Lung (tissue), 12 donors: ENCODE measurements around the gene COL4A1. TPM values are rescaled to one million over a fixed set of nuclear protein-coding genes. Genes with fewer than 3 reads are reported as not detected.

Source experiments
- ATAC-seq: fragments of 200-7000 bp; cut with Tn5 transposase; one replicate; pipeline ENCODE4 v1.9.1; 2020; ENCODE audit warnings: moderate number of reproducible peaks; ENCODE audit not compliant: insufficient read depth, low FRiP score
- DNase-seq, 3 donors: peaks; one replicate each; pipeline ENCODE4 v3.0.0-alpha.2; 2013 to 2017
- H3K27ac ChIP-seq, 2 donors: one replicate each; pipeline ENCODE4 v1.5.1; 2013; ENCODE audit warnings: mild to moderate bottlenecking in 2 of 2, moderate library complexity in 2 of 2, control low read depth in 1 of 2, inconsistent platforms in 1 of 2, low read depth in 1 of 2, low read length in 1 of 2
- H3K27me3 ChIP-seq, 3 donors: one replicate each; pipeline ENCODE4 v1.5.1; 2013; ENCODE audit warnings: low read length in 2 of 3; ENCODE audit not compliant: control insufficient read depth in 3 of 3, insufficient read depth in 3 of 3
- H3K36me3 ChIP-seq, 4 donors: one replicate each; pipeline ENCODE4 v1.5.1; 2013; ENCODE audit warnings: low read length in 4 of 4, mild to moderate bottlenecking in 1 of 4, moderate library complexity in 1 of 4; ENCODE audit not compliant: control insufficient read depth in 4 of 4, insufficient read depth in 4 of 4
- H3K4me1 ChIP-seq, 5 donors: one replicate each; pipeline ENCODE4 v1.5.1; 2013; ENCODE audit warnings: low read length in 5 of 5, mild to moderate bottlenecking in 2 of 5, moderate library complexity in 1 of 5; ENCODE audit not compliant: control insufficient read depth in 5 of 5, insufficient read depth in 5 of 5
- H3K4me3 ChIP-seq: one replicate; pipeline ENCODE4 v1.5.1; 2013; ENCODE audit warnings: mild to moderate bottlenecking, control low read depth, moderate library complexity
- H3K9ac ChIP-seq, 2 donors: one replicate each; pipeline ENCODE4 v1.5.1; 2013; ENCODE audit warnings: low read length in 2 of 2, control low read depth in 1 of 2; ENCODE audit not compliant: insufficient read depth in 1 of 2
- H3K9me3 ChIP-seq, 4 donors: one replicate each; pipeline ENCODE4 v1.5.1; 2013; ENCODE audit warnings: low read length in 3 of 4, mild to moderate bottlenecking in 1 of 4, moderate library complexity in 1 of 4; ENCODE audit not compliant: control insufficient read depth in 4 of 4, insufficient read depth in 3 of 4
- WGBS, 2 donors: extraction: QIAGEN DNeasy Blood & Tissue Kit; methylation state at CpG; one replicate each; pipeline ENCODE4 v1.1.7; 2013; 5-methylcytosine and 5-hydroxymethylcytosine counted together
- polyA plus RNA-seq, 2 donors: library from polyadenylated mRNA; stranded (reverse); fragments of 200-250 nt; gene quantifications; one replicate each; pipeline ENCODE4 v1.2.1, GENCODE V29; 2013
- total RNA-seq, 2 donors: library from RNA; depleted of rRNA in 1 of 2; stranded (reverse); fragments of >200 nt in 1 of 2; gene quantifications; one replicate each; pipeline ENCODE4 v1.2.1, GENCODE V29; 2014 to 2021
- TF ChIP-seq, protein P1 (sequence below): IDR thresholded peaks from 2 replicates; pipeline ENCODE4 v1.5.1; 2012; ENCODE audit warnings: mild to moderate bottlenecking; ENCODE audit errors: control extremely low read depth, extremely low read depth
- donor health status: control.
- donor health status: control.
- donor health status: Bipolar disorder and iron deficiency.
- donor health status: healthy.
- donor health status: DM: yes; HTN: yes; CAD: no.

COL4A1 gene
- total and polyA plus RNA-seq, 4 donors, result 114 to 1,051 (median 318) TPM

DNA sequence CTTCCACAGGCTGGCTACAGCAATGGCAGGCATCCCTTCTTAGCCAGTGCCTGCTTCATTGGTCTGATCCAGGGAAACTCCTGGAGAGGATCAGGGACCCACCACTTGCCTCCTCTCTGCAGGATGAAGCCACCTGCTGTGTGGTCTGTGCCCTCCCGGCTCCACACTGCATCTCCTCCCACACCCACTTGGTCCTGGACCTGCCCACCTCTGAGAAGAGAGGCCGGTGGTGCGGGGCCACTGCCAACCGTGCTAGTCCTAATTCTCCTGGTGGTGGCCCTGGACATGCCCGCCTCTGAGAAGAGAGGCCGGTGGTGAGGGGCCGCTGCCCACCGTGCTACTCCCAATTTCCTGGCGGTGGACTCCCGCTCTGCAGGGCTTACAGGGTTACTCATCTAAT lies 98.8 kb downstream of the COL4A1 start:
- H3K27ac ChIP-seq, result no peak overlapping the region
- H3K27me3 ChIP-seq, result no peaks in the 10 kb centered on the region
- no peak for DNase-seq
- ATAC-seq, result no peak
- TF ChIP-seq, protein P1, sequence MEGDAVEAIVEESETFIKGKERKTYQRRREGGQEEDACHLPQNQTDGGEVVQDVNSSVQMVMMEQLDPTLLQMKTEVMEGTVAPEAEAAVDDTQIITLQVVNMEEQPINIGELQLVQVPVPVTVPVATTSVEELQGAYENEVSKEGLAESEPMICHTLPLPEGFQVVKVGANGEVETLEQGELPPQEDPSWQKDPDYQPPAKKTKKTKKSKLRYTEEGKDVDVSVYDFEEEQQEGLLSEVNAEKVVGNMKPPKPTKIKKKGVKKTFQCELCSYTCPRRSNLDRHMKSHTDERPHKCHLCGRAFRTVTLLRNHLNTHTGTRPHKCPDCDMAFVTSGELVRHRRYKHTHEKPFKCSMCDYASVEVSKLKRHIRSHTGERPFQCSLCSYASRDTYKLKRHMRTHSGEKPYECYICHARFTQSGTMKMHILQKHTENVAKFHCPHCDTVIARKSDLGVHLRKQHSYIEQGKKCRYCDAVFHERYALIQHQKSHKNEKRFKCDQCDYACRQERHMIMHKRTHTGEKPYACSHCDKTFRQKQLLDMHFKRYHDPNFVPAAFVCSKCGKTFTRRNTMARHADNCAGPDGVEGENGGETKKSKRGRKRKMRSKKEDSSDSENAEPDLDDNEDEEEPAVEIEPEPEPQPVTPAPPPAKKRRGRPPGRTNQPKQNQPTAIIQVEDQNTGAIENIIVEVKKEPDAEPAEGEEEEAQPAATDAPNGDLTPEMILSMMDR, result no peak
- WGBS, 2 donors, result 96 to 97% methylated on average over 10 of the region's 10 CpGs
- H3K9me3 ChIP-seq, result no peaks in the 10 kb centered on the region
- no peaks in the 10 kb centered on the region for H3K4me1 ChIP-seq
- no peak overlapping the region for H3K4me3 ChIP-seq
- H3K9ac ChIP-seq, result no peak overlapping the region
- peaks cover 5 to 51% (median 29%) of the 10 kb centered on the region in 4 donors for H3K36me3 ChIP-seq

DNA sequence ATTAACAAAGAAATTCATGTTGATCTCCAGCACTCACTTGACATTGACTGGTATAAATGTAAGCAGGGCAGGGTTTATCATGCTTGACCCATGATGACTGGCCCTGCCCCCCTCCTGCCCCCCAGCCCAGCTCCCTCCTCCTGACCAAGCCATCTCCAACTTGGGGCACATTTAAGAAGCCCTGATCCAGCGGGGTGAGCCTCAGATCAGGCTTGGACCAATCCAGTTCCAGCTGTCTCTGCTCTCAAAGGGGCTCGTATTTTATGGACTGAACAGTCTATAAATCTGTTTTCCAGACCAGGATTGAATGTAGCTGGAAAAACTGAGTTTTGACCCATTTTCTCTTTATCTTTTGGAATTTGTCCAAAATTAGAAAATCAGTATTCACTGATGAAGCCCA lies 100.0 kb downstream of the COL4A1 start:
- no peaks in the 10 kb centered on the region for H3K9me3 ChIP-seq
- TF ChIP-seq, protein P1, result no peak
- no peak overlapping the region for H3K27ac ChIP-seq
- DNase-seq (no peak), ATAC-seq (no peak)
- H3K9ac ChIP-seq, result no peak overlapping the region
- no peak overlapping the region for H3K4me3 ChIP-seq
- H3K27me3 ChIP-seq, result no peaks in the 10 kb centered on the region
- peaks cover 5 to 42% (median 25%) of the 10 kb centered on the region in 4 donors for H3K36me3 ChIP-seq
- no peaks in the 10 kb centered on the region for H3K4me1 ChIP-seq
- WGBS, 2 donors, result 39 to 80% methylated on average over 2 of the region's 2 CpGs

DNA sequence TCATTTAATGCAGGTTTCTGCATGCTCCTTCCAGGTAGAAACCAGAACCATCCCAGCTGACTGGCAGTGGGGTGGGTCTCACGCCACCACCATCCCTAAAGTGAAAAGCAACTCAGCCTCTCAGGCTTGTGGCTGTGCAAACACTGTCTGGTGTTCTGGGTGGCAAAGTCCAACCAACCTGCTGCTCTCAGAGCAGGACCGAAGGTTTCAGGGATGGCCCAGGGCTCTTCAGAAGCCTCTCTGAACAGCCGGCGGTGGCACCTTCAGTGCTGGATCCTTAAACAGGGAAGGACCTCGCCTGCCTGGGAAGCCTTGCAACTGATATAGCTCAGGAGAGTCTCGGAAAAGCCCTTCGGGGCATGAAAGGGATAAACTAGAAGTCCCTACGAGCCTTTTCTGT lies 100.8 kb downstream of the COL4A1 start:
- no peak overlapping the region for H3K27ac ChIP-seq
- H3K4me3 ChIP-seq, result no peak overlapping the region
- H3K9ac ChIP-seq, result no peak overlapping the region
- H3K27me3 ChIP-seq, result no peaks in the 10 kb centered on the region
- H3K36me3 ChIP-seq, result peaks cover 5 to 43% (median 24%) of the 10 kb centered on the region in 4 donors
- DNase-seq (no peak), ATAC-seq (no peak)
- WGBS, 2 donors, result 83 to 88% methylated on average over 8 of the region's 8 CpGs
- no peaks in the 10 kb centered on the region for H3K4me1 ChIP-seq
- H3K9me3 ChIP-seq, result no peaks in the 10 kb centered on the region
- TF ChIP-seq, protein P1, result no peak

DNA sequence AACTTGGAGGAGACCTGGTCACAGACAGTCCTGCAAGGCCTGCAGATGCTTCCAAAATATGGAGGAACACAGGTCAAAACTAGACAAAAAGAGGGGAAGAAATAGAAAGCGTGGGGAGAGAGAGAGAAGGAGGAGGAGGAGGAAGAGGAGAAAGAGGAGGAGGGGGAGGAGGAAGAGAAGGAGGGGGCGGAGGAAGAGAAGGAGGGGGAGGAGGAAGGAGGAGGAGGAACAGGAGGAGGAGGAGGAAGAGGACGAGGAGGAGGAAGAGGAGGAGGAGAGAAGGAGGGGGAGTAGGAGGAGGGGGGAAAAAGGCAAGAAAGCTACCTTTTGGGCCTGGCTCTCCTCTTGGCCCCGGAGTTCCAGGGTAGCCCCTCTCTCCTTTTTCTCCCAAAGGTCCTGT lies 105.8 kb downstream of the COL4A1 start:
- WGBS, 2 donors, result 50 to 71% methylated on average over 3 to 4 of the region's 4 CpGs
- Histone ChIP-seq H3K9me3 (no peaks in the 10 kb centered on the region), H3K27me3 (no peaks in the 10 kb centered on the region), H3K9ac (no peak overlapping the region), H3K36me3 (peaks cover 5 to 38% (median 19%) of the 10 kb centered on the region in 4 donors), H3K27ac (no peak overlapping the region), H3K4me3 (no peak overlapping the region), H3K4me1 (peaks cover 0 to 5% (median 0%) of the 10 kb centered on the region in 5 donors)
- ATAC-seq (no peak), DNase-seq (no peak)
- TF ChIP-seq, protein P1, result no peak
